Measurements from ENCODE around the gene TNNC1.

TNNC1 gene

DNA sequence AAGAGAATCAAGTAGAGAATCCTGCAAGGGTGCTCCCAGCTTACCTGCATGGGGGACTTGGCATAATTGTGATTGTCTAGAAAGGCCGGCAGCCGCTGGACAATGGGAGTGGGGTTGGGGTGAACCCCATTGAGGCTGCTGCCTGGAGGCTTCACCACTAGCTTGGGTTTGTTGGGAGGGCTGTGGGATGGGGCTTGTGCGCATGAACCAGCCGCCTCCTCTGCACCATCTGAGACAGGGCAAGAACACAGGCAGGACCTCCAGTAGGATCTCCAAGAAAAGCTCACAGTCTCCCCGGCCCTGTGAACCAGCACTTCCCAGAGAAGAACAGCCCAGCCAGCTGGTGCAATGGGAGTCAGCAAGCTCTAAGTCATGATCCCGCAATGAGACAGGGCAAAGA lies 48.8 kb downstream of the TNNC1 start:
- Histone ChIP-seq H3K36me3 (ENCODE audit: control insufficient read depth, insufficient read depth, low read length) (peaks cover 50% of the 10 kb centered on the region), H3K4me3 (replicated peaks; ENCODE audit: low read depth, low read length) (no peak overlapping the region), H3K27me3 (replicated peaks; ENCODE audit: control insufficient read depth, insufficient read depth, low read length) (no peaks in the 10 kb centered on the region)
- no peak for DNase-seq (ENCODE audit: extremely low read depth, insufficient read length)
- TF ChIP-seq, protein P1, sequence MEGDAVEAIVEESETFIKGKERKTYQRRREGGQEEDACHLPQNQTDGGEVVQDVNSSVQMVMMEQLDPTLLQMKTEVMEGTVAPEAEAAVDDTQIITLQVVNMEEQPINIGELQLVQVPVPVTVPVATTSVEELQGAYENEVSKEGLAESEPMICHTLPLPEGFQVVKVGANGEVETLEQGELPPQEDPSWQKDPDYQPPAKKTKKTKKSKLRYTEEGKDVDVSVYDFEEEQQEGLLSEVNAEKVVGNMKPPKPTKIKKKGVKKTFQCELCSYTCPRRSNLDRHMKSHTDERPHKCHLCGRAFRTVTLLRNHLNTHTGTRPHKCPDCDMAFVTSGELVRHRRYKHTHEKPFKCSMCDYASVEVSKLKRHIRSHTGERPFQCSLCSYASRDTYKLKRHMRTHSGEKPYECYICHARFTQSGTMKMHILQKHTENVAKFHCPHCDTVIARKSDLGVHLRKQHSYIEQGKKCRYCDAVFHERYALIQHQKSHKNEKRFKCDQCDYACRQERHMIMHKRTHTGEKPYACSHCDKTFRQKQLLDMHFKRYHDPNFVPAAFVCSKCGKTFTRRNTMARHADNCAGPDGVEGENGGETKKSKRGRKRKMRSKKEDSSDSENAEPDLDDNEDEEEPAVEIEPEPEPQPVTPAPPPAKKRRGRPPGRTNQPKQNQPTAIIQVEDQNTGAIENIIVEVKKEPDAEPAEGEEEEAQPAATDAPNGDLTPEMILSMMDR (IDR thresholded peaks at IDR 0.05; ENCODE audit: insufficient read depth, low read length, poor library complexity, severe bottlenecking): no peak

GRCh38 chr3:52404391-52404790 lies 49.5 kb downstream of the TNNC1 start:
- Histone ChIP-seq H3K27me3 (replicated peaks; ENCODE audit: control insufficient read depth, insufficient read depth, low read length) (no peaks in the 10 kb centered on the region), H3K36me3 (ENCODE audit: control insufficient read depth, insufficient read depth, low read length) (peaks cover 50% of the 10 kb centered on the region), H3K4me3 (replicated peaks; ENCODE audit: low read depth, low read length) (no peak overlapping the region)
- DNase-seq (ENCODE audit: extremely low read depth, insufficient read length): no peak
- TF ChIP-seq, protein P1 (IDR thresholded peaks at IDR 0.05; ENCODE audit: insufficient read depth, low read length, poor library complexity, severe bottlenecking): no peak

DNA sequence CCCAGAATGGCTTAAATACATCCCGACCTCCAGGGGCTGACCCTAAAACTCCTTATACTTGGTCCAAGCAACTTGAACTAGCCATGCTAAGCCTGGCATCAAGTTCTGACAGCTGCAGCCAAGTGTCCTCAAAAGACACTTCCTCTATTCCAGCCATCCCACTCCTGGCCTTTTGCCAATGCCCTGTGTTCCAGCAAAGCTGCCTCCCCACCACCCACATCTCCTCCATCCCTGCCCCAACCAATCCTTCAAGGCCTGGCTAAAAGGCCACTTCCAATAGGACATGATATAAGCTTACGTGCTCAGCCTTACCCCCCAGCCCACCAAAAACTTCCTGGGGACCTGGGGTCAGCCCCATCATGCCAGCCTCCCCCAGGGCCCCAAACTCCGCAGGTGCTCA lies 49.9 kb downstream of the TNNC1 start:
- Histone ChIP-seq H3K4me3 (replicated peaks; ENCODE audit: low read depth, low read length) (no peak overlapping the region), H3K36me3 (ENCODE audit: control insufficient read depth, insufficient read depth, low read length) (peaks cover 53% of the 10 kb centered on the region)
- TF ChIP-seq, protein P1 (IDR thresholded peaks at IDR 0.05; ENCODE audit: insufficient read depth, low read length, poor library complexity, severe bottlenecking): no peak

DNA sequence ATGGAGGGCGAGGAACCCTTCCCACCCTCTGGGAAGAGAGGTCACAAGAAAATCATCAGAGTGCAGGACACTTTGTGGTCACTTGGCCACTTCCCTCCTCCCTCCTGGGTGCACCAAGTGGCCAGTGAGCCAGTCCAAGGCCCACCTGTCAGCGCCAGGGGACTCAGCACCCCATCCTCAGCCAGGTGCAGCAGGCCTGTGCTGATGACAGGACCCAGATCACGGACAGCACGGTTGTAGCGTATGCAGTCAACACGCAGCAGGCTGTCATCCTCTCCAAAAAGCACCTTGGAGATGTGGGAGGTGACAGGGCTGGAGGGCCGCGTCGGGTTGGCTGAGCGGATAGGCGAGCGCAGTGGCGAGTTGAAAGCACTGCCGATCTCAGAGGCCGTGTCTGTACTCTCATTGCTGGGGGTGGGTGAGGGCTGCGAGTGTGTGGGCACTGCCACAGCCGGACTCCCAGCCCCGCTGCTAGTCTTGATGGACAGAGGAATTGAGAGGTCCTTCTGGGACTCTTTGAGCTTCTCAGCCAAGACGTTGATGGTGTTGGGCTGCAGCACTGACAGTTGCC lies 50.5 kb downstream of the TNNC1 start:
- H3K4me3 ChIP-seq (replicated peaks; ENCODE audit: low read depth, low read length): no peak overlapping the region
- peaks cover 56% of the 10 kb centered on the region for H3K36me3 ChIP-seq (ENCODE audit: control insufficient read depth, insufficient read depth, low read length)
- H3K27me3 ChIP-seq (replicated peaks; ENCODE audit: control insufficient read depth, insufficient read depth, low read length): no peaks in the 10 kb centered on the region
- DNase-seq (ENCODE audit: extremely low read depth, insufficient read length): no peak
- TF ChIP-seq, protein P1 (IDR thresholded peaks at IDR 0.05; ENCODE audit: insufficient read depth, low read length, poor library complexity, severe bottlenecking): no peak

More for the DNA sequence above, 49.9 kb downstream of the TNNC1 start:
- H3K27me3 ChIP-seq (replicated peaks; ENCODE audit: control insufficient read depth, insufficient read depth, low read length): no peaks in the 10 kb centered on the region
- no peak for DNase-seq (ENCODE audit: extremely low read depth, insufficient read length)

GRCh38 chr3:52402706-52403270 lies 51.1 kb downstream of the TNNC1 start:
- no peak for DNase-seq (ENCODE audit: extremely low read depth, insufficient read length)
- Histone ChIP-seq H3K27me3 (replicated peaks; ENCODE audit: control insufficient read depth, insufficient read depth, low read length) (no peaks in the 10 kb centered on the region), H3K36me3 (ENCODE audit: control insufficient read depth, insufficient read depth, low read length) (peaks cover 54% of the 10 kb centered on the region), H3K4me3 (replicated peaks; ENCODE audit: low read depth, low read length) (no peak overlapping the region)
- TF ChIP-seq, protein P1 (IDR thresholded peaks at IDR 0.05; ENCODE audit: insufficient read depth, low read length, poor library complexity, severe bottlenecking): no peak
